HUES64 (cell line): Measurements from ENCODE around the gene C9orf152.

ENCODE experiments used
- H3K27ac ChIP-seq: 2 replicates; pipeline ENCODE4 v1.7.0; 2013; ENCODE audit warnings: low read depth, low read length, inconsistent platforms
- H3K27me3 ChIP-seq: 2 replicates; pipeline ENCODE4 v1.6.1; 2013; ENCODE audit warnings: mild to moderate bottlenecking, low read length; ENCODE audit not compliant: insufficient read depth
- H3K36me3 ChIP-seq: 2 replicates; pipeline ENCODE4 v1.6.1; 2013; ENCODE audit warnings: mild to moderate bottlenecking, low read length; ENCODE audit not compliant: insufficient read depth
- H3K4me1 ChIP-seq: 2 replicates; pipeline ENCODE4 v1.6.1; 2013; ENCODE audit warnings: mild to moderate bottlenecking, low read length, moderate library complexity; ENCODE audit not compliant: insufficient read depth
- H3K4me3 ChIP-seq: 2 replicates; pipeline ENCODE4 v1.5.1; 2013; ENCODE audit warnings: mild to moderate bottlenecking, low read length, moderate library complexity
- H3K9ac ChIP-seq: 2 replicates; pipeline ENCODE4 v1.6.1; 2013; ENCODE audit warnings: mild to moderate bottlenecking, low read depth, low read length
- H3K9me3 ChIP-seq: 2 replicates; pipeline ENCODE4 v1.6.1; 2013; ENCODE audit warnings: low read depth, low read length; ENCODE audit not compliant: insufficient read depth
- WGBS: fragments of 150-250, 120-280 bp; methylation state at CpG from one replicate; pipeline ENCODE4 v1.1.7; 2013; ENCODE audit warnings: missing lambda C conversion rate; 5-methylcytosine and 5-hydroxymethylcytosine counted together

The C9orf152 gene

GRCh38 chr9:110156416-110156815 is 51.5 kb downstream of the C9orf152 start:
- no peaks in the 10 kb centered on the region for H3K9me3 ChIP-seq
- no peaks in the 10 kb centered on the region for H3K27me3 ChIP-seq
- no peak overlapping the region for H3K27ac ChIP-seq
- no peak overlapping the region for H3K9ac ChIP-seq
- peaks cover 16% of the 10 kb centered on the region for H3K4me1 ChIP-seq
- H3K4me3 ChIP-seq: no peak overlapping the region
- H3K36me3 ChIP-seq: peaks cover 11% of the 10 kb centered on the region; the same call in 1 of the 2 replicates
- WGBS: 97% methylated on average over 9 of the region's 9 CpGs

GRCh38 chr9:110155751-110156150 is 52.2 kb downstream of the C9orf152 start:
- Histone ChIP-seq H3K27ac (no peak overlapping the region), H3K9me3 (no peaks in the 10 kb centered on the region), H3K27me3 (no peaks in the 10 kb centered on the region), H3K4me3 (no peak overlapping the region), H3K36me3 (peaks cover 9% of the 10 kb centered on the region; the same call in 1 of the 2 replicates), H3K4me1 (peaks cover 16% of the 10 kb centered on the region), H3K9ac (no peak overlapping the region)
- 98% methylated on average over 3 of the region's 3 CpGs for WGBS

GRCh38 chr9:110153431-110153830 is 54.5 kb downstream of the C9orf152 start:
- H3K9ac ChIP-seq: no peak overlapping the region
- H3K36me3 ChIP-seq: peaks cover 6% of the 10 kb centered on the region; the same call in 1 of the 2 replicates
- no peak overlapping the region for H3K4me3 ChIP-seq
- no peaks in the 10 kb centered on the region for H3K27me3 ChIP-seq
- H3K4me1 ChIP-seq: peaks cover 11% of the 10 kb centered on the region
- 91% methylated on average over 2 of the region's 2 CpGs for WGBS
- H3K27ac ChIP-seq: no peak overlapping the region
- peaks cover 4% of the 10 kb centered on the region; the same call in 1 of the 2 replicates for H3K9me3 ChIP-seq

- Histone ChIP-seq H3K36me3 (peaks cover 6% of the 10 kb centered on the region; the same call in 1 of the 2 replicates), H3K4me1 (peaks cover 5% of the 10 kb centered on the region), H3K27me3 (no peaks in the 10 kb centered on the region), H3K27ac (no peak overlapping the region), H3K4me3 (no peak overlapping the region), H3K9me3 (peaks cover 4% of the 10 kb centered on the region; the same call in 1 of the 2 replicates), H3K9ac (no peak overlapping the region)
- 83% methylated on average over 3 of the region's 3 CpGs for WGBS
Observed at GRCh38 chr9:110152704-110153374, 55.1 kb downstream of the C9orf152 start.
